NT2/D1 (cell line): Measurements from ENCODE around the gene LBX1.

Source experiments
- DNase-seq: peaks from one replicate; pipeline ENCODE4 v3.0.0-alpha.2; 2011; ENCODE audit warnings: low read depth, low spot score
- H3K27me3 ChIP-seq: 2 replicates; pipeline ENCODE4 v1.6.0; 2011; ENCODE audit warnings: mild to moderate bottlenecking; ENCODE audit not compliant: insufficient read length, insufficient read depth
- H3K36me3 ChIP-seq: 2 replicates; pipeline ENCODE4 v1.6.1; 2011; ENCODE audit warnings: mild to moderate bottlenecking, low read length, mixed read lengths; ENCODE audit not compliant: insufficient read depth, insufficient read length
- H3K4me1 ChIP-seq: 2 replicates; pipeline ENCODE4 v1.5.1; 2011; ENCODE audit not compliant: insufficient read depth, insufficient read length
- H3K4me3 ChIP-seq: 2 replicates; pipeline ENCODE4 v1.5.1; 2011; ENCODE audit warnings: low read depth; ENCODE audit not compliant: insufficient read length
- H3K9ac ChIP-seq: 2 replicates; pipeline ENCODE4 v1.6.0; 2011; ENCODE audit warnings: low read depth; ENCODE audit not compliant: insufficient read length
- H3K9me3 ChIP-seq: 2 replicates; pipeline ENCODE4 v1.5.1; 2011; ENCODE audit warnings: mild to moderate bottlenecking, low read length; ENCODE audit not compliant: insufficient read depth
- SUZ12 ChIP-seq: IDR thresholded peaks from 2 replicates; pipeline ENCODE4 v1.6.1; 2011; ENCODE audit not compliant: insufficient read length, insufficient read depth; ENCODE audit errors: extremely low read depth
- YY1 ChIP-seq: IDR thresholded peaks from 2 replicates; pipeline ENCODE4 v1.6.1; 2011; ENCODE audit not compliant: insufficient read length, insufficient read depth
- ZNF274 ChIP-seq: IDR thresholded peaks from 2 replicates; pipeline ENCODE4 v1.6.1; 2011; ENCODE audit warnings: mild to moderate bottlenecking, low read depth, low read length

LBX1 gene

DNA sequence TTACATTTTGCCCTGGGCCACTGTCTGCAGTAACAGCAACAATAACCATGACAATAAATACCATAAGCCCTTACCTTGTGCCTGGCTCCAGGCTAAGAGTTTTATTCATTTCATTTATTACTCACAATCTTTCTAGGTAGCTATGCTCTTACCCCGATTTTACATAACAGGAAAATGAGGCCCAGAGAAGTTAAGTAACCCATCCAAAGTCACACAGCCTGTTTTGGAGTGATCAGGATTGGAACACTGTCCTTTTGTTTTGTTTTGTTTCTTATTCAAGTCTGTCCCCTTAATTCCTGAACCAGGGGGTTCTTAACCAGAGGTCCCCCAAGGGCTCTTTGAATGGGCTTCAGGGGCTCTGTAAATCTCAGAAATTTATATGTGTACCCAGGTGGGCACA is 4.2 kb upstream of the LBX1 start:
- peaks cover 100% of the 10 kb centered on the region for H3K27me3 ChIP-seq
- no peak overlapping the region for H3K4me3 ChIP-seq
- H3K4me1 ChIP-seq = peaks cover 10% of the 10 kb centered on the region
- no peak for DNase-seq
- no peak overlapping the region for H3K9ac ChIP-seq
- TF ChIP-seq ZNF274 (no peak), SUZ12 (no peak), YY1 (no peak)
- no peaks in the 10 kb centered on the region for H3K36me3 ChIP-seq
- no peaks in the 10 kb centered on the region for H3K9me3 ChIP-seq

DNA sequence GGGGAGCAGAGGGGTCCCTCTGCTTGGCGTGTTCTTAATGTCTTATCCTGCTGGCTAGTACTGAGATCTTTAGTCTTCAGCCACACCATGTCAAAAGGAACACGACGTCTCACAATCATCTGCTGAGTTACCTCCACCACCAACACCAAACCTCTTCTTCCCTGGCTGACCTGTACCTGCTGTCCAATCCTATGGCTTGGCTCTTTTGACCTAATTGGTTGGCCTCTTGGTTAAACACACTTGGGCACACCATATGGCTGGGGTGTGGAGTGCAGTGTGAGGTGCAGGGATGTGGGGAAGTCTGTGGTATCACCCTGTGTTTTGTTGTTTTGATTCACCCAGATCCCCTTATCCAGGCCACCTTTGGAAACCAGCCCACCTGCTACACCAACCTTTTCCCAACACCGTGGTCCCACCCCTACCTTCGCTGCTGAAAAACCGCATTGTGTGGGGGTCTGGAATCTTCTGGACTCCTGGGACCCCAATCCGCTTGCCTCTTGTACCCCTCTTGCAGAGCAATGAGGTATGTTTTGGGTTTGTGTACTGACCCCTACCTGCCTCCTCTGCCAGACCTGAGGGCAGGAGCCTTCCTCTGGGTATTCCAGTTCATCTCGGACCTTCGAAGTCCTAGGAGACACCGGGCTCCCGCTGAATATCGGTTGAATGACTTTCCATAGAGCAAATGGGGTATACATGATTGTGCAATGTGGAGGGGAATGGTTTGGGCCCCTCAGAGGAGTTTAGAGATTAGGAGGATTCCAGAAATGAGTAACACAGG is 2.8 kb upstream of the LBX1 start:
- Histone ChIP-seq H3K9me3 (no peaks in the 10 kb centered on the region), H3K36me3 (no peaks in the 10 kb centered on the region), H3K27me3 (peaks cover 100% of the 10 kb centered on the region), H3K4me1 (peaks cover 6% of the 10 kb centered on the region), H3K9ac (no peak overlapping the region), H3K4me3 (no peak overlapping the region)
- no peak for DNase-seq
- TF ChIP-seq SUZ12 = no peak
- TF ChIP-seq ZNF274 = no peak
- no peak for TF ChIP-seq YY1

DNA sequence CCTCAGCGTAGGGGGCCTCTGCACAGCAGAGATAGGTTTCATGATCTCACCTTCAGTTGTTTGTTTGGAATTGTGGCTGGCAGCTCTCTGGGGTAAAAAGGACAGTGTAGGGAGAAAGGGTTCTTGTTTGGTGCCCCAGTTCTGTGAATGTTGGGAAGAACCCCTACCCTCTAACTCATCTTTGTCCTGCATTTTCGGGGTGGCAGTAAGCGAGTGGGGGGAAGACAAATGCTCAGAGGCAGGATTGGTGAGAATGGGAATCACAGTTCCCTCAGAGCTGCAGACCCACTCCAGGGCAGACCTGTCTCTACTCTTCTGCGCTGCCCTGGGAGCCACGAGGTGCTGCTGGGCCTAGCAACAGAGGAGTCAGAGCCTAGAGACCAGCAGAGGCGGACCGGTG is 1.8 kb upstream of the LBX1 start:
- no peaks in the 10 kb centered on the region for H3K36me3 ChIP-seq
- H3K27me3 ChIP-seq = peaks cover 100% of the 10 kb centered on the region
- no peak for TF ChIP-seq YY1
- H3K9ac ChIP-seq = no peak overlapping the region
- no peak overlapping the region for H3K4me3 ChIP-seq
- peaks cover 6% of the 10 kb centered on the region for H3K4me1 ChIP-seq
- H3K9me3 ChIP-seq = no peaks in the 10 kb centered on the region
- DNase-seq = no peak

- Histone ChIP-seq H3K9ac (no peak overlapping the region), H3K36me3 (no peaks in the 10 kb centered on the region), H3K27me3 (peaks cover 100% of the 10 kb centered on the region), H3K4me3 (peak overlapping the region; percentile 8), H3K9me3 (no peaks in the 10 kb centered on the region), H3K4me1 (peaks cover 6% of the 10 kb centered on the region)
- no peak for TF ChIP-seq YY1
- TF ChIP-seq SUZ12 = peak; percentile 42
- no peak for TF ChIP-seq ZNF274
- DNase-seq = no peak
Observed at GRCh38 chr10:101230183-101230917, 1.1 kb upstream of the LBX1 start.

- DNase-seq = no peak
- peak overlapping the region; percentile 4 for H3K4me3 ChIP-seq
- no peak for TF ChIP-seq ZNF274
Observed at GRCh38 chr10:101228966-101229265, 347 bp downstream of the LBX1 start.

GRCh38 chr10:101228153-101228965 is 904 bp downstream of the LBX1 start:
- peaks cover 6% of the 10 kb centered on the region for H3K4me1 ChIP-seq
- peak; percentile 91 for TF ChIP-seq SUZ12
- TF ChIP-seq YY1 = no peak
- no peaks in the 10 kb centered on the region for H3K9me3 ChIP-seq
- H3K9ac ChIP-seq = no peak overlapping the region
- H3K4me3 ChIP-seq = peak overlapping the region; percentile 15
- no peaks in the 10 kb centered on the region for H3K36me3 ChIP-seq
- H3K27me3 ChIP-seq = peaks cover 100% of the 10 kb centered on the region
- DNase-seq = no peak

More at GRCh38 chr10:101228966-101229265, 347 bp downstream of the LBX1 start:
- no peaks in the 10 kb centered on the region for H3K36me3 ChIP-seq
- no peak overlapping the region for H3K9ac ChIP-seq
- peaks cover 8% of the 10 kb centered on the region for H3K4me1 ChIP-seq
- H3K27me3 ChIP-seq = peaks cover 100% of the 10 kb centered on the region
- H3K9me3 ChIP-seq = no peaks in the 10 kb centered on the region

DNA sequence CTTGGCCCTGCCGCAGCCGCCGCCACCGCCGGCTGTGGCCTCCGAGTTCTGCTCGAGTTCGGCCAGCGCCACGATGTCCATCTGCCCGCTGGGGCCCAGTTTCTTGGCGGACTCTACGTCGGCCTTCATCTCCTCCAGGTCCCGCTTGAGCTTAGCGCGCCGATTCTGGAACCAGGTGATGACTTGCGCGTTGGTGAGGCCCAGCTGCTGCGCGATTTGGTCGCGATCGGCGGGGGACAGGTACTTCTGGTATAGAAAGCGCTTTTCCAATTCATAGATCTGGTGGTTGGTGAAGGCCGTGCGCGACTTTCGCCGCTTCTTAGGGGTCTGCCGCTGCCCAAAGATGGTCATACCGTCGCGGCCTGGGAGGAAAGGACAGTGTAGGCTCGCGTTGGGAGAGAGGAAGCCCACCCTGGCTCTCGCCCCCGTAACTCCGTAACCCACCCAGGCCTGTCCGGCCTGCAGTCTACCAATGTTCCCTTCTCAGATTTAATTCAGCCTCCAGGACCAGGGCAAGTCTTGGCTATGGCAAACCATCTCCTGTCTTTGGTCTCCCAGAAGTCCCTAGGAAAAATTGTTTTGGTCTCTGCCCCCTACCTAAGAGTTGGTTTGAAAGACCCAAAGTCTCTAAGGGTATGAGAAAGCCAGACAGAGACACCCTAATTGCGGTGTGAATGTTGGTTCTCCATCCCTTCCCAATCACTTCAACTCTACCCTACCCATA is 1.7 kb downstream of the LBX1 start:
- H3K9ac ChIP-seq = no peak overlapping the region
- H3K4me1 ChIP-seq = peaks cover 10% of the 10 kb centered on the region
- peak; percentile 20 for TF ChIP-seq SUZ12
- TF ChIP-seq ZNF274 = no peak
- no peak for TF ChIP-seq YY1
- H3K4me3 ChIP-seq = no peak overlapping the region
- no peak for DNase-seq
- no peaks in the 10 kb centered on the region for H3K9me3 ChIP-seq
- H3K27me3 ChIP-seq = peaks cover 100% of the 10 kb centered on the region
- H3K36me3 ChIP-seq = no peaks in the 10 kb centered on the region
